RPMI7951 (cell line): ENCODE data around the gene SPTSSB. TPM values are rescaled to one million over a fixed set of nuclear protein-coding genes. Genes with fewer than 3 reads are reported as not detected.

Experiments used
- DNase-seq: peaks from one replicate; pipeline ENCODE4 v3.0.0-alpha.2; 2012; ENCODE audit warnings: low read depth
- total RNA-seq: library from RNA; depleted of rRNA; stranded (reverse); fragments of >200 nt; shearing (Covaris generic); gene quantifications from 2 replicates; pipeline ENCODE4 v1.2.3, GENCODE V29; 2014

The SPTSSB gene
- total RNA-seq, 1 experiment from 2014 or later = not detected

- no peak for DNase-seq
Observed at GRCh38 chr3:161339517-161340500, 31.5 kb downstream of the SPTSSB start.

GRCh38 chr3:161337311-161337710 lies 34.0 kb downstream of the SPTSSB start:
- no peak for DNase-seq

- no peak for DNase-seq
Observed at GRCh38 chr3:161336661-161337060, 34.7 kb downstream of the SPTSSB start.

GRCh38 chr3:161333696-161334095 lies 37.6 kb downstream of the SPTSSB start:
- DNase-seq = no peak

- DNase-seq = no peak
Observed at GRCh38 chr3:161332792-161333191, 38.5 kb downstream of the SPTSSB start.

- DNase-seq = no peak
Observed at GRCh38 chr3:161325059-161325458, 46.3 kb downstream of the SPTSSB start.

- DNase-seq = no peak
Observed at GRCh38 chr3:161323926-161324621, 47.2 kb downstream of the SPTSSB start.

GRCh38 chr3:161322781-161323568 lies 48.3 kb downstream of the SPTSSB start:
- no peak for DNase-seq

- no peak for DNase-seq
Observed at GRCh38 chr3:161320837-161321236, 50.5 kb downstream of the SPTSSB start.

- no peak for DNase-seq
Observed at GRCh38 chr3:161319867-161320266, 51.5 kb downstream of the SPTSSB start.

GRCh38 chr3:161317077-161317476 lies 54.2 kb downstream of the SPTSSB start:
- DNase-seq = no peak

GRCh38 chr3:161316006-161316689 lies 55.2 kb downstream of the SPTSSB start:
- no peak for DNase-seq

- DNase-seq = no peak
Observed at GRCh38 chr3:161314836-161315395, 56.4 kb downstream of the SPTSSB start.

- no peak for DNase-seq
Observed at GRCh38 chr3:161310649-161311423, 60.5 kb downstream of the SPTSSB start.

GRCh38 chr3:161305095-161305991 lies 66.0 kb downstream of the SPTSSB start:
- peak; percentile 11 for DNase-seq

- no peak for DNase-seq
Observed at GRCh38 chr3:161296814-161297213, 74.5 kb downstream of the SPTSSB start.

GRCh38 chr3:161295325-161295724 lies 76.0 kb downstream of the SPTSSB start:
- peak; percentile 38 for DNase-seq
